Upper lobe of right lung (tissue), 1 donor: ENCODE data around the gene UBE2I. TPM values are rescaled to one million over a fixed set of nuclear protein-coding genes. Genes with fewer than 3 reads are reported as not detected.
"Not testable (repeated sequence)": the region's sequence is repeated elsewhere in the genome, so short reads cannot be mapped to it uniquely, and the experiment has no call there.

Experiments
- ATAC-seq: fragments of 200-7000 bp; cut with Tn5 transposase; one replicate; pipeline ENCODE4 v1.9.1; 2020; ENCODE audit warnings: mild to moderate bottlenecking, moderate library complexity
- DNase-seq: peaks from one replicate; pipeline ENCODE4 v3.0.0-alpha.2; 2020
- H3K27ac ChIP-seq: fragments of 200-600 bp; one replicate; pipeline ENCODE4 v1.8.0; 2022
- H3K27me3 ChIP-seq: fragments of 200-600 bp; one replicate; pipeline ENCODE4 v1.8.0; 2022; ENCODE audit warnings: mild to moderate bottlenecking
- H3K36me3 ChIP-seq: fragments of 200-600 bp; one replicate; pipeline ENCODE4 v1.8.0; 2022
- H3K4me1 ChIP-seq: fragments of 200-600 bp; one replicate; pipeline ENCODE4 v1.8.0; 2022
- H3K4me3 ChIP-seq: fragments of 200-600 bp; one replicate; pipeline ENCODE4 v1.8.0; 2022; ENCODE audit warnings: mild to moderate bottlenecking
- H3K9me3 ChIP-seq: fragments of 200-600 bp; one replicate; pipeline ENCODE4 v1.8.0; 2022
- intact Hi-C: fragments of 100-400 bp; cut with DNase I; formaldehyde crosslinking; loops from one replicate; pipeline ENCODE4 v1.11.0; 2022
- total RNA-seq: library from RNA; stranded (reverse); fragmentation: NEBNext Ultra II Directional; extraction: Animal tissue kit (Norgen Biotek cat#: 25700); gene quantifications from one replicate; pipeline ENCODE4 v1.2.1, GENCODE V29; 2021
- TF ChIP-seq, protein P1 (sequence below): fragments of 200-600 bp; IDR thresholded peaks from one replicate; pipeline ENCODE4 v1.8.0; 2022; ENCODE audit warnings: antibody characterized with exemption
- donor health status: DM: no; HTN: yes; CAD: no; lungs with severe emphysema.

UBE2I gene
- total RNA-seq, 1 donor from 2014 or later = 95.6 TPM

DNA sequence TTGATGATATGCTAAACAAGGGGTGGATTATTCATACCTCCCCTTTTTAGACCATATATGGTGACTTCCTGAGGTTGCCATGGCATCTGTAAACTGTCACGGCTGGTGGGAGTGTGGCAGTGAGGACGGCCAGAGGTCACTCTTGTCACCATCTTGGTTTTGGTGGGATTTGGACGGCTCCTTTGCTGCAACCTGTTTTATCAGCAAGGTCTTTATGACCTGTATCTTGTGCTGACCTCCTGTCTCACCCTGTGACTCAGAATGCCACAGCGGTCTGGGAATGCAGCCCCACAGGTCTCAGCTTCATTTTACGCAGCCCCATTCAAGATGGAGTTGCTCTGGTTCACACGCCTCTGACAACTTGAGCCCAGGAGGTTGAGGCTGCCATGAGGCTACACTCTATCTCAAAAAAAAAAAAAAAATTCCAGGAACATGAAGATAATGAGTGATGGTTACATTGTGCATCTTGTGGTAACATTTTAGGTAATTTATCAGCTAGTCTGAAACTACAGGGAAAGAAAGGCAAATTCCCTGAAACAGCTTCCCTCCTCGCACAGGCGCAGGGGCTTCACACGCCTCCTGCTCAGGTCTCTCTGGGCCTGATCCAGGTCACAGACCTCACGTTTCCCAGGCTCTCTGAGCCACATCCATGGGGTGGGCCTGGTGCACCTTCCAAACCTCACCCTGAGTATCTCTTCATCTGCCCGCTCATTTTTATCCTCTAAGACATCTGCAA lies 15.3 kb upstream of the UBE2I start:
- ATAC-seq (no peak), DNase-seq (no peak)
- TF ChIP-seq, protein P1, sequence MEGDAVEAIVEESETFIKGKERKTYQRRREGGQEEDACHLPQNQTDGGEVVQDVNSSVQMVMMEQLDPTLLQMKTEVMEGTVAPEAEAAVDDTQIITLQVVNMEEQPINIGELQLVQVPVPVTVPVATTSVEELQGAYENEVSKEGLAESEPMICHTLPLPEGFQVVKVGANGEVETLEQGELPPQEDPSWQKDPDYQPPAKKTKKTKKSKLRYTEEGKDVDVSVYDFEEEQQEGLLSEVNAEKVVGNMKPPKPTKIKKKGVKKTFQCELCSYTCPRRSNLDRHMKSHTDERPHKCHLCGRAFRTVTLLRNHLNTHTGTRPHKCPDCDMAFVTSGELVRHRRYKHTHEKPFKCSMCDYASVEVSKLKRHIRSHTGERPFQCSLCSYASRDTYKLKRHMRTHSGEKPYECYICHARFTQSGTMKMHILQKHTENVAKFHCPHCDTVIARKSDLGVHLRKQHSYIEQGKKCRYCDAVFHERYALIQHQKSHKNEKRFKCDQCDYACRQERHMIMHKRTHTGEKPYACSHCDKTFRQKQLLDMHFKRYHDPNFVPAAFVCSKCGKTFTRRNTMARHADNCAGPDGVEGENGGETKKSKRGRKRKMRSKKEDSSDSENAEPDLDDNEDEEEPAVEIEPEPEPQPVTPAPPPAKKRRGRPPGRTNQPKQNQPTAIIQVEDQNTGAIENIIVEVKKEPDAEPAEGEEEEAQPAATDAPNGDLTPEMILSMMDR = no peak
- peaks cover 48% of the 10 kb centered on the region for H3K27me3 ChIP-seq
- H3K36me3 ChIP-seq = no peaks in the 10 kb centered on the region
- intact Hi-C loops = no loop called here
- H3K27ac ChIP-seq = no peak overlapping the region
- no peaks in the 10 kb centered on the region for H3K9me3 ChIP-seq
- H3K4me3 ChIP-seq = no peak overlapping the region
- no peaks in the 10 kb centered on the region for H3K4me1 ChIP-seq

DNA sequence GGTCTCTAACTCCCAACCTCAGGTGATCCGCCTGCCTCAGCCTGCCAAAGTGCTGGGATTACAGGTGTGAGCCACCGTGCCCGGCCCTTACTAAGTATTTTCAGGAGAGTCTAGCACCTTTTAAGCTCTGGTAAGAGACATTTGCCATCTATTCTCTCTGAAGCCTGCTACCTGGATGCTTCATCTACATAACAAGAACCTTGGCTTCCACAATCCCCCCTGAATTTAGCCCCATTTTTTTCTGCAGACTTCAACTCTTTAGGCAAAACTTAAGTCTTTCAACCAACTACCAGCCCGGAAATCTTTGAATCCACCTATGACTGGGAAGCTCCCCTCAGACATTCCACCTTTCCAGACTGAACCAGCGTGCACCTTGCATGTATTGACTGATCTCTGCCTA lies 14.0 kb upstream of the UBE2I start:
- Histone ChIP-seq H3K27ac (no peak overlapping the region), H3K4me1 (no peaks in the 10 kb centered on the region), H3K27me3 (peaks cover 50% of the 10 kb centered on the region), H3K9me3 (no peaks in the 10 kb centered on the region), H3K4me3 (no peak overlapping the region), H3K36me3 (no peaks in the 10 kb centered on the region)
- DNase-seq (no peak), ATAC-seq (no peak)
- TF ChIP-seq, protein P1 = no peak
- intact Hi-C loops = no loop called here

DNA sequence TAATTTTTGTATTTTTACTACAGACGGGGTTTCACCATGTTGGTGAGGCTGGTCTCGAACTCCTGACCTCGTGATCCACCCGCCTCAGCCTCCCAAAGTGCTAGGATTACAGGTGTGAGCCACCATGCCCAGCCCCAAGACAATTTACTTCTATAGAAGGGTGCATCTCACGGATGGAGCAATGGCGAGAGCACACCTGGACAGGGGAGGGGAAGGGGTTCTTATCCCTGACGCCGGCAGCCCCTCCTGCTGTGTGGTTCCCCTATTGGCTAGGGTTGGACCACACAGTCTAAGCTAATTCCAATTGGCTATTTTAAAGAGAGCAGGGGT lies 12.8 kb upstream of the UBE2I start:
- H3K27ac ChIP-seq, DNase-seq, H3K9me3 ChIP-seq, H3K4me1 ChIP-seq, H3K36me3 ChIP-seq, intact Hi-C loops, H3K4me3 ChIP-seq, ATAC-seq: not testable (repeated sequence)
- H3K27me3 ChIP-seq = peaks cover 40% of the 10 kb centered on the region

- Histone ChIP-seq H3K27me3 (peaks cover 35% of the 10 kb centered on the region), H3K4me3 (no peak overlapping the region), H3K4me1 (no peaks in the 10 kb centered on the region), H3K27ac (no peak overlapping the region), H3K9me3 (no peaks in the 10 kb centered on the region), H3K36me3 (no peaks in the 10 kb centered on the region)
- TF ChIP-seq, protein P1 = no peak
- no peak for ATAC-seq
- no peak for DNase-seq
- intact Hi-C loops = no loop called here
Measured at GRCh38 chr16:1297018-1297696, 12.3 kb upstream of the UBE2I start.

DNA sequence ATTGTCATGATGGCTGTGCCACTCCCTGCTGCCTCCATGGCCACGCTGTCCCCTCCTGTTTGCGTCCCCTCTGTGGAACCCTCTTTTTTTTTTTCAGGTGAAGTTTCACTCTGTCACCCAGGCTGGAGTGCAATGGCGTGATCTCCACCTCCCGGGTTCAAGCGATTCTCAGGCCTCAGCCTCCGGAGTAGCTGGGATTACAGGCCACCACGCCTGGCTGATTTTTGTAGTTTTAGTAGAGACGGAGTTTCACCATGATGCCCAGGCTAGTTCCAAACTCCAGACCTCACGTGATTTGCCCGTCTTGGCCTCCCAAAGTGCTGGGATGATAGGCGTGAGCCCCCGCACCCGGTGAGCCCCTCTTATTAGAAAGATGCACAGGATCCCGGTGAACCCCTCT lies 11.0 kb upstream of the UBE2I start:
- no peak overlapping the region for H3K27ac ChIP-seq
- H3K36me3 ChIP-seq = no peaks in the 10 kb centered on the region
- H3K9me3 ChIP-seq = no peaks in the 10 kb centered on the region
- H3K4me3 ChIP-seq = no peak overlapping the region
- TF ChIP-seq, protein P1 = no peak
- intact Hi-C loops = no loop called here
- no peaks in the 10 kb centered on the region for H3K4me1 ChIP-seq
- peaks cover 26% of the 10 kb centered on the region for H3K27me3 ChIP-seq
- DNase-seq (no peak), ATAC-seq (no peak)

GRCh38 chr16:1299012-1299867 lies 10.2 kb upstream of the UBE2I start:
- ATAC-seq = peak; percentile 4
- TF ChIP-seq, protein P1 = no peak
- peaks cover 21% of the 10 kb centered on the region for H3K27me3 ChIP-seq

More at GRCh38 chr16:1299012-1299867, 10.2 kb upstream of the UBE2I start:
- Histone ChIP-seq H3K9me3 (no peaks in the 10 kb centered on the region), H3K4me3 (no peak overlapping the region), H3K4me1 (no peaks in the 10 kb centered on the region), H3K27ac (no peak overlapping the region), H3K36me3 (no peaks in the 10 kb centered on the region)
- DNase-seq = no peak
- intact Hi-C loops = no loop called here
